ENCODE results near the gene KRT3. TPM values are rescaled to one million over a fixed set of nuclear protein-coding genes. Genes with fewer than 3 reads are reported as not detected.

Gene KRT3
- total and polyA plus RNA-seq, 9 of the 15 experiments (the other 6 are each of a cell fraction or from before 2014, with no cell fraction given) = not detected

DNA sequence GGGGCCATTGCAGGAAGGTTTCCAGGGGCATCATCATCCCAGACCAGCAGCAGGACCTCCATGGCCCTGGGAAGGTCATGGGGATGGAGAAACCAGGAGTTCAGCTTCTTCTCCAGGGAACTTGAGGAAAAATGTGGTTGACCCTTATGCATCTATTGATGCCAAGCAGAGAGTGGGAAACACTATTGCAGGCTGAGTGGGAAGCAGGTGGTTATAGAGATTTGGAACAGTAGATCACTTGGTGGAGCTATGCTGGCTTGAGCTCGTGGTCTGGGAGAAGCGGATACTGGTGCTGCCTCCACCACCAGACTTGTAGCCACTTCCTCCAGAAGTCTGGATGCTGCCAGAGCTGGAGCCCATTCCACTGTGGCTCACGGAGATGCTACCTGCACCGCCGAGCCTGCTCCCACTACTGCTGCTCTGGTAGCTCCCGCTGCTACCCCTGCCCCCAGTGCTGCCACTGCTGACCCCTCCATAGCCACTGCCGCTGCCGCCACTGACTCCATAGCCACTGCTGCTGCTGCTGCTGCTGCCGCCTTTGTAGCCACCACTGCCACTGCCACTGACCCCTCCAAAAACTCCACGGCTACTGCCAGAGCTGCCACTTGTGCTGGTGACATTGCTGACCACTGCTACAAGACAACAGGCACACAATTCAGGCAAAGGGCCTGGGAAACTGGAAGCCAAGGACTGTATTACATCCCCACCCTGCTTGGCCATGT lies 27.3 kb downstream of the KRT3 start:
- Histone ChIP-seq H3K4me3 (no peak overlapping the region), H3K9ac (ENCODE audit: insufficient read depth in 1 of 2, low read depth in 2 of 2, low read length in 2 of 2) (no peak overlapping the region), H3K27ac (ENCODE audit: extremely low read depth, low read depth, low read length) (no peak overlapping the region), H4K20me1 (replicated peaks; ENCODE audit: control insufficient read depth, insufficient read depth, low read length) (no peaks in the 10 kb centered on the region; the same call in 1 of the 2 replicates), H3K9me3 (replicated peaks; ENCODE audit: control insufficient read depth, insufficient read depth, low read depth, low read length) (no peaks in the 10 kb centered on the region), H3K4me1 (replicated peaks in 1 of 2; ENCODE audit: control insufficient read depth in 2 of 2, insufficient read depth in 2 of 2, low read length in 2 of 2) (no peaks in the 10 kb centered on the region), H2AFZ (ENCODE audit: low read depth, low read length) (no peak overlapping the region), H3K27me3 (ENCODE audit: control insufficient read depth in 2 of 2, insufficient read depth in 2 of 2, low read length in 2 of 2) (peaks cover 14 to 42% of the 10 kb centered on the region in 2 experiments), H3K36me3 (ENCODE audit: control insufficient read depth, insufficient read depth, low read length) (no peaks in the 10 kb centered on the region), H3K4me2 (ENCODE audit: insufficient read depth, low read length) (no peak overlapping the region), H3K9me1 (ENCODE audit: control insufficient read depth, insufficient read depth, low read length) (no peaks in the 10 kb centered on the region), H3K79me2 (ENCODE audit: control insufficient read depth, insufficient read depth, low read length) (no peaks in the 10 kb centered on the region)
- POLR2A ChIA-PET = interaction anchor here (0.7 kb wide), 1 partner anchor 33 kb away, joined by 4 read pairs; no protein-coding TSS in a partner anchor
- WGBS (ENCODE audit: insufficient coverage, low coverage, missing lambda C conversion rate) = 2% methylated on average over 10 of the region's 10 CpGs
- intact Hi-C loops (cut with micrococcal nuclease) (no loop called here), in situ Hi-C loops (cut with MboI) (no loop called here)
- no peak for DNase-seq (ENCODE audit: extremely low read depth in 1 of 4, low spot score in 3 of 4)
- TF ChIP-seq CHD4 (IDR thresholded peaks at IDR 0.05; ENCODE audit: insufficient read depth, insufficient replicate concordance, low read depth, low read length, poor library complexity, severe bottlenecking) = no peak
- no peak for TF ChIP-seq RNF2 (IDR thresholded peaks at IDR 0.05)
- TF ChIP-seq TRIM28 (IDR thresholded peaks at IDR 0.05) = no peak
- no peak for TF ChIP-seq RBBP5 (IDR thresholded peaks at IDR 0.05; ENCODE audit: borderline replicate concordance, insufficient read depth, low read length, poor library complexity, severe bottlenecking)
- no peak for TF ChIP-seq ZNF75A (CRISPR knock-in tag; IDR thresholded peaks at IDR 0.05)
- TF ChIP-seq ESRRB (CRISPR knock-in tag; IDR thresholded peaks at IDR 0.05; ENCODE audit: borderline replicate concordance) = no peak
- no peak for TF ChIP-seq SRSF1 (IDR thresholded peaks at IDR 0.05; ENCODE audit: low read depth, low read length)
- TF ChIP-seq EWSR1 (IDR thresholded peaks at IDR 0.05; ENCODE audit: borderline replicate concordance, low read depth, partially characterized antibody) = no peak
- no peak for TF ChIP-seq SMAD4 (CRISPR knock-in tag; conservative IDR thresholded peaks at IDR 0.05)
- no peak for TF ChIP-seq YBX1 (IDR thresholded peaks at IDR 0.05)
- no peak for TF ChIP-seq DMBX1 (CRISPR knock-in tag; IDR thresholded peaks at IDR 0.05; ENCODE audit: borderline replicate concordance)
- TF ChIP-seq ZKSCAN3 (CRISPR knock-in tag; IDR thresholded peaks at IDR 0.05) = no peak
- no peak for TF ChIP-seq CREBBP (IDR thresholded peaks at IDR 0.05; ENCODE audit: low read depth, low read length)
- no peak for TF ChIP-seq MCM7 (IDR thresholded peaks at IDR 0.05)
- TF ChIP-seq, protein P1, sequence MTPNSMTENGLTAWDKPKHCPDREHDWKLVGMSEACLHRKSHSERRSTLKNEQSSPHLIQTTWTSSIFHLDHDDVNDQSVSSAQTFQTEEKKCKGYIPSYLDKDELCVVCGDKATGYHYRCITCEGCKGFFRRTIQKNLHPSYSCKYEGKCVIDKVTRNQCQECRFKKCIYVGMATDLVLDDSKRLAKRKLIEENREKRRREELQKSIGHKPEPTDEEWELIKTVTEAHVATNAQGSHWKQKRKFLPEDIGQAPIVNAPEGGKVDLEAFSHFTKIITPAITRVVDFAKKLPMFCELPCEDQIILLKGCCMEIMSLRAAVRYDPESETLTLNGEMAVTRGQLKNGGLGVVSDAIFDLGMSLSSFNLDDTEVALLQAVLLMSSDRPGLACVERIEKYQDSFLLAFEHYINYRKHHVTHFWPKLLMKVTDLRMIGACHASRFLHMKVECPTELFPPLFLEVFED (CRISPR knock-in tag; conservative IDR thresholded peaks at IDR 0.05) = no peak
- TF ChIP-seq ZNF224 (CRISPR knock-in tag; IDR thresholded peaks at IDR 0.05) = no peak
- TF ChIP-seq BRD9 (IDR thresholded peaks at IDR 0.05; ENCODE audit: low read depth, partially characterized antibody) = no peak
- TF ChIP-seq ZNF431 (CRISPR knock-in tag; IDR thresholded peaks at IDR 0.05) = no peak
- TF ChIP-seq TGIF2 (CRISPR knock-in tag; IDR thresholded peaks at IDR 0.05) = no peak
- FAIRE-seq = no peak
- CTCF ChIA-PET (ENCODE audit: low intra/inter-chr PET ratio) = no interaction called here
- ATAC-seq = no peak
- BruUV-seq (replicated peaks) = no TSS peak
